Cardiac muscle cell (in vitro differentiated cells and primary cell): Measurements from ENCODE around the gene TCF7L1. TPM values are rescaled to one million over a fixed set of nuclear protein-coding genes. Genes with fewer than 3 reads are reported as not detected.

Experiments used
- DNase-seq, 2 donors: peaks; one replicate each; pipeline versions ENCODE4 v3.0.0 to v3.0.0-alpha.2; 2010 to 2017; ENCODE audit warnings: low read depth in 1 of 2, low spot score in 1 of 2
- H3K27ac ChIP-seq: fragments of 200-600 bp; sonication (generic); 2 replicates; pipeline ENCODE4 v1.5.1; 2016
- H3K27me3 ChIP-seq: fragments of 200-600 bp; sonication (generic); 2 replicates; pipeline ENCODE4 v1.6.0; 2016; ENCODE audit warnings: control low read depth
- H3K36me3 ChIP-seq: fragments of 200-600 bp; sonication (generic); 2 replicates; pipeline ENCODE4 v1.5.1; 2016; ENCODE audit warnings: control low read depth
- H3K4me1 ChIP-seq: fragments of 200-600 bp; sonication (generic); 2 replicates; pipeline ENCODE4 v1.8.1; 2017; ENCODE audit warnings: low read depth, mild to moderate bottlenecking, mixed run types
- H3K4me3 ChIP-seq: fragments of 200-600 bp; sonication (generic); 2 replicates; pipeline ENCODE4 v1.5.1; 2016; ENCODE audit warnings: mild to moderate bottlenecking
- H3K9me3 ChIP-seq: fragments of 200-600 bp; sonication (generic); 2 replicates; pipeline ENCODE4 v1.5.1; 2017; ENCODE audit warnings: low read depth, mild to moderate bottlenecking, control low read depth
- polyA plus RNA-seq: library from polyadenylated mRNA; unstranded; fragments of >200 nt; fragmentation: Nextera tagmentation; extraction: Ambion mirVana; gene quantifications from 2 replicates; pipeline ENCODE4 v1.2.1, GENCODE V29; 2016
- total RNA-seq: library from RNA; depleted of rRNA; stranded (reverse); fragments of >200 nt; gene quantifications from 2 replicates; pipeline ENCODE4 v1.2.3, GENCODE V29; 2016
- TF ChIP-seq, protein P1 (sequence below): IDR thresholded peaks from 2 replicates; pipeline ENCODE4 v1.5.1; 2012; ENCODE audit warnings: low read depth, mild to moderate bottlenecking, low read length

The TCF7L1 gene
- total and polyA plus RNA-seq, 2 experiments from 2014 or later: 5.3 to 10.0 TPM

DNA sequence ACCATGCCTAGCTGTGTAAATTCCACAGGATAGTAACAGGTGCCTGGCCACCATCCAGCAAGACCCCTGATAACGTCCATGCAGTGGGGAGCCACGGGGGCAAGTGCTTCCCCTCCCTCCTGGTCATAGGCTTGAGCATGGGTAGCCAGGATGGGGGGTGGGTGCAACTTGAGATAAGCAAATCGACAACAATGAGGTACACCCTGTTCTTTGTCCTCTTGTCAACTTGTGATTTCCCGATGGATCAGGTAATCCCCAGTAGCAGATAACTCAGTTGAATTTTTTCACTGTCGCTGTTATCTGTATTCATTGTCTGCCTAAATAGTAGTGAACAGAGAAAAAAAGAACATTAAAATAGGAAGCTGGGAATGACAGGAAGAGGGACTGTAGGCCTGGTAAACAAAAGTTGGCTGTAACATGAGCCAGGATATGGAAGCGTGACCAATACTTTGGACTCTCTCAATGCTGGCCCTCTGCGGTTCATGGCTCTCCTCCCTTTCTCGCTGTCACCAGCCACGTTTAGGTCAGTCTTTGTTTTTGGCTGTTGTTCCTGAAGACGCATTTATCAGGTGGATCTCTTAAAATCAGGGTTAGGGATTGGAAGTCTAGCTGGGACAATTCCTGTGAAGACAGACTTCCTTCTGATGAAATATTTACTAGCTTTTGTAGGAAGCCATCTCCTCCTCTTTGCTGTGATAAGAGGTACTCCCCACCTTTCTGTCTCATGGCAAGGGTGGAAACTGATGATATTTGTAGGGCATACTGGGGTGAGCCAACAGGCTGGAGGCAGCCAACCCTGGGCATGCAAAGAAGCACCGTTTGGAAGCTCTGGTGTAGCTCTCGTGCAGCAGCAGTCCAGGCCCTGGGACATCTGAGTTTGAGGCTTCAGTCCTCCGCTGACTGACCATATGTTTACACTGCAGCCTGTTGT, 42.4 kb downstream of the TCF7L1 start:
- peak in 1 of 2 donors; percentile 62 for DNase-seq
- TF ChIP-seq, protein P1, sequence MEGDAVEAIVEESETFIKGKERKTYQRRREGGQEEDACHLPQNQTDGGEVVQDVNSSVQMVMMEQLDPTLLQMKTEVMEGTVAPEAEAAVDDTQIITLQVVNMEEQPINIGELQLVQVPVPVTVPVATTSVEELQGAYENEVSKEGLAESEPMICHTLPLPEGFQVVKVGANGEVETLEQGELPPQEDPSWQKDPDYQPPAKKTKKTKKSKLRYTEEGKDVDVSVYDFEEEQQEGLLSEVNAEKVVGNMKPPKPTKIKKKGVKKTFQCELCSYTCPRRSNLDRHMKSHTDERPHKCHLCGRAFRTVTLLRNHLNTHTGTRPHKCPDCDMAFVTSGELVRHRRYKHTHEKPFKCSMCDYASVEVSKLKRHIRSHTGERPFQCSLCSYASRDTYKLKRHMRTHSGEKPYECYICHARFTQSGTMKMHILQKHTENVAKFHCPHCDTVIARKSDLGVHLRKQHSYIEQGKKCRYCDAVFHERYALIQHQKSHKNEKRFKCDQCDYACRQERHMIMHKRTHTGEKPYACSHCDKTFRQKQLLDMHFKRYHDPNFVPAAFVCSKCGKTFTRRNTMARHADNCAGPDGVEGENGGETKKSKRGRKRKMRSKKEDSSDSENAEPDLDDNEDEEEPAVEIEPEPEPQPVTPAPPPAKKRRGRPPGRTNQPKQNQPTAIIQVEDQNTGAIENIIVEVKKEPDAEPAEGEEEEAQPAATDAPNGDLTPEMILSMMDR: no peak
- Histone ChIP-seq H3K36me3 (no peaks in the 10 kb centered on the region), H3K4me3 (no peak overlapping the region), H3K27me3 (no peaks in the 10 kb centered on the region), H3K9me3 (no peaks in the 10 kb centered on the region), H3K27ac (peak overlapping the region; percentile 14), H3K4me1 (peaks cover 11% of the 10 kb centered on the region)

DNA sequence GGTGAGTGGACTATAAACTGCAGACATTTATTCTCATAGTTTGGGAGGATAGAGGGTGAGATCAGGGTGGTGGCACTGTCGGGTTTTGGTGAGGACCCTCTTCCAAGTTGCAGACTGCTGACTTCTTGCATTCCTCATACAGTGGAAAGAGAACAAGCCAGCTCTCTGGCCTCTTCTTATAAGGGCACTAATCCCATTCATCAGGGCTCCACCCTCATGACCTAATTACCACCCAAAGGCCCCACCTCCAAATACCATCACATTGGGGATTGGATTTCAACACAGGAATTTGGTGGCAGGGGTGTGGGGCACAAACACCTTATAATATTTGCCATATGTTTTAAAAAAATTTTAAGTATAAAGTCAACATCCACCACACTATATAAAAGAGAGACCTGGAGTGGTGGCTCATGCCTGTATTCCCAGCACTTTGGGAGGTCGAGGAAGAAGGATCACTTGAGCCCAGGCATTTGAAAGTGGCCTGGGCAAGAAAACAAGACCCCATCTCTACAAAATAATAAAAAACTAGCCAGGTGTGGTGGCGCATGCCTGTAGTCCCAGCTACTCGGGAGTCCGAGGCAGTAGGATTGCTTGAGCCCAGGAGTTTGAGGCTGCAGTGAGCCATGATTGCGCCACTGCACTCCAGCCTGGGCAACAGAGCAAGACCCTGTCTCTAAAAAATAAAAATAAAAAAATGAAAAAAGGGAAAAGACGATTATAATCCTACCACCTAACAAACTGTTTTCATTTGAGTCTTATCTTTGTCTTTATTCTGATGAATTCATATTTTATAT, 44.0 kb downstream of the TCF7L1 start:
- peaks cover 11% of the 10 kb centered on the region for H3K4me1 ChIP-seq
- no peak overlapping the region for H3K4me3 ChIP-seq
- no peaks in the 10 kb centered on the region for H3K9me3 ChIP-seq
- no peak overlapping the region for H3K27ac ChIP-seq
- H3K27me3 ChIP-seq: no peaks in the 10 kb centered on the region
- TF ChIP-seq, protein P1: no peak
- DNase-seq: no peak
- no peaks in the 10 kb centered on the region for H3K36me3 ChIP-seq

DNA sequence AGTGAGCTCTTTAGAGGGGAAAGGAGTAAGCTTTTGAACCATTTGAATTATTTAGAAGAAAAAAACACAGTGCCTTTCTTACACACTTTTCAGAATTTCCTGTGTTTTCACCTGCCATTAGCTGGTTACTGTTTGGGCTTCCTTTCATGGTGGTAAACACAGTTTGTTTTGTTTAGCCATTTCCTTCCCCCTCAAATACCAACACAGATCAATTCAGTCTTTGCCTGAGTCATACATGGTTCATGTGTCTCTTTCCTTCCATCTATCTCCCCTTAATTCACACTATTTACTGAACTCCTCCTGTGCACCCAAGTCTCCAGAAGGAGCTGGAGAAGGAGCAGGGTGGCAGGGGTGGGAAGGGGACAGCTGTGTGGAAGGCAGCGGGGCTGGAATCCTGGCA, 45.0 kb downstream of the TCF7L1 start:
- H3K4me1 ChIP-seq: peaks cover 11% of the 10 kb centered on the region
- no peak for DNase-seq
- no peak overlapping the region for H3K27ac ChIP-seq
- TF ChIP-seq, protein P1: no peak
- no peaks in the 10 kb centered on the region for H3K36me3 ChIP-seq
- H3K9me3 ChIP-seq: no peaks in the 10 kb centered on the region
- H3K4me3 ChIP-seq: no peak overlapping the region
- H3K27me3 ChIP-seq: no peaks in the 10 kb centered on the region

DNA sequence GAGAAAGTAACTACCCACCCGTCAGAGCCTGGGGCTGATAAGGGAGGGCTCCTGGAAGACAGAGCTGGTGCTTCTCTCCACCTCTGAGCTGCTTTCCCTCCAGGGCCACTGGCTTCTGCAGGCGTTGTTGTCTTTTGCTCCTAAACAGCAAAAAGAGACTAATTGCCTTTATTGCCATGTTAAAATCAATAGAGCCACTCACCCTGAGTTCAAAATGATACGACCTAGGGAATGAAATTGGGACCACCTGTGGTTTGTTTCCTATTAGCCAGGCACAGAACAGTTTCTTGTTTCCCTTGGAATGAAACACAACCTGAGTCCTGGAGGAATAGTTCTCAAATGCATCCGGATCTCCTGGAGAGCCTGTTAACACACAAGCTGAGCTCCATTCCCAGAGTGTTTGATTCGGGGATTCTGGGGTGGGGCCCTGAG, 45.8 kb downstream of the TCF7L1 start:
- TF ChIP-seq, protein P1: no peak
- no peaks in the 10 kb centered on the region for H3K9me3 ChIP-seq
- no peak for DNase-seq
- peaks cover 11% of the 10 kb centered on the region for H3K4me1 ChIP-seq
- no peaks in the 10 kb centered on the region for H3K27me3 ChIP-seq
- H3K27ac ChIP-seq: no peak overlapping the region
- H3K4me3 ChIP-seq: no peak overlapping the region
- H3K36me3 ChIP-seq: no peaks in the 10 kb centered on the region

DNA sequence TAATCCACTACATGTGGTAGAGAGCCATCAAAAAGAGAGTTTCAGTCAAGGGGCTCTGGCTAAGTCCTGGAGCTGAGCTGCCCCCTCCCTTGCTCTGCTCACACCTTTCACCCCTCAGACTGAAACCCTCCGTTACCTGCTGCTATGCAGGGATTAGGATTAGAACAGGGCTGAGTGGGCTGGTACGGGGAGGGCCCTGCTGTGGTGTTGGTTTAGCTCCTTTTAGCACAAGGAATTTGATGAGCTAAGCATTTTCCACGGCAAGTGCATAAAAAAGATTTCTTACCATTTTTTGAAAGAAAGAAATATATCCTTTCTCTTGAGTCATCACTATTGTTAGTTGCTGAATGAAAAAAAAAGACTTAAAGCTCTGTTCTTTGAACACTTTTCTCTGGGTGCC, 46.3 kb downstream of the TCF7L1 start:
- no peak for DNase-seq
- H3K27me3 ChIP-seq: no peaks in the 10 kb centered on the region
- H3K4me1 ChIP-seq: peaks cover 11% of the 10 kb centered on the region
- no peaks in the 10 kb centered on the region for H3K9me3 ChIP-seq
- H3K4me3 ChIP-seq: no peak overlapping the region
- H3K27ac ChIP-seq: no peak overlapping the region
- TF ChIP-seq, protein P1: no peak
- H3K36me3 ChIP-seq: no peaks in the 10 kb centered on the region
